PC-3 (cell line): ENCODE results near the gene SCN5A. TPM values are rescaled to one million over a fixed set of nuclear protein-coding genes. Genes with fewer than 3 reads are reported as not detected.

Source experiments
- ATAC-seq: fragments of 200-7000 bp; cut with Tn5 transposase; 2 replicates; pipeline ENCODE4 v1.9.1; 2020; ENCODE audit warnings: mild to moderate bottlenecking, moderate library complexity
- BruUV-seq: library from RNA; stranded (reverse); fragments of 400-500 nt; replicated peaks from 2 replicates; lab custom pipeline; 2021; lab: Mats Ljungman, UMichigan
- CTCF ChIA-PET: fragments of 300-600 bp; sonication (Branson Sonifier 250); formaldehyde crosslinking; loops from one replicate; lab custom pipeline; 2022; ENCODE audit warnings: antibody characterized with exemption; lab: Charles Lee
- POLR2A ChIA-PET: fragments of 300-600 bp; sonication (Branson Sonifier 250); formaldehyde crosslinking; loops from one replicate; lab custom pipeline; 2022; ENCODE audit warnings: antibody characterized with exemption; ENCODE audit not compliant: unreplicated experiment; lab: Charles Lee
- DNase-seq: peaks from one replicate; pipeline ENCODE4 v3.0.0-alpha.2; 2015
- H2AFZ ChIP-seq: fragments of 300-600 bp; sonication (generic); 2 replicates; pipeline ENCODE4 v1.6.0; 2016; ENCODE audit warnings: antibody characterized with exemption, low read length
- H3F3A ChIP-seq: fragments of 300-600 bp; sonication (generic); one replicate; pipeline ENCODE4 v1.6.0; 2017; ENCODE audit warnings: antibody characterized with exemption, low read length, control low read depth, mild to moderate bottlenecking; ENCODE audit not compliant: unreplicated experiment
- H3K27ac ChIP-seq: fragments of 300-600 bp; sonication (generic); 2 replicates; pipeline ENCODE4 v1.5.1; 2016; ENCODE audit warnings: mild to moderate bottlenecking, low read length
- H3K27me3 ChIP-seq: fragments of 300-600 bp; sonication (generic); 2 replicates; pipeline ENCODE4 v1.6.1; 2016; ENCODE audit warnings: low read length, mixed read lengths
- H3K36me3 ChIP-seq: fragments of 300-600 bp; sonication (generic); 2 replicates; pipeline ENCODE4 v1.6.1; 2016; ENCODE audit warnings: low read depth, mixed run types, low read length, mixed read lengths
- H3K4me1 ChIP-seq: fragments of 300-600 bp; sonication (generic); 2 replicates; pipeline ENCODE4 v1.5.1; 2016; ENCODE audit warnings: low read length; ENCODE audit not compliant: insufficient read depth
- H3K4me2 ChIP-seq: fragments of 300-600 bp; sonication (generic); 2 replicates; pipeline ENCODE4 v1.6.0; 2016; ENCODE audit warnings: low read length
- H3K4me3 ChIP-seq: fragments of 300-600 bp; sonication (generic); 2 replicates; pipeline ENCODE4 v1.5.1; 2016; ENCODE audit warnings: mild to moderate bottlenecking, low read length, mixed read lengths
- H3K79me2 ChIP-seq: fragments of 300-600 bp; sonication (generic); 2 replicates; pipeline ENCODE4 v1.6.1; 2017; ENCODE audit warnings: low read length, mixed read lengths
- H3K9ac ChIP-seq: fragments of 300-600 bp; sonication (generic); 2 replicates; pipeline ENCODE4 v1.6.0; 2016; ENCODE audit warnings: mild to moderate bottlenecking, low read length
- H3K9me2 ChIP-seq: fragments of 300-600 bp; sonication (generic); replicated peaks from 2 replicates; pipeline ENCODE4 v1.6.1; 2016; ENCODE audit warnings: mixed run types, low read length, mixed read lengths
- H3K9me3 ChIP-seq: fragments of 300-600 bp; sonication (generic); 2 replicates; pipeline ENCODE4 v1.6.1; 2016; ENCODE audit warnings: low read length, mixed read lengths
- H4K20me1 ChIP-seq: fragments of 300-600 bp; sonication (generic); 2 replicates; pipeline ENCODE4 v1.6.1; 2016; ENCODE audit warnings: low read length, mixed read lengths
- EZH2 ChIP-seq: fragments of 300-600 bp; sonication (generic); IDR thresholded peaks from one replicate; pipeline ENCODE4 v1.6.1; 2017; ENCODE audit warnings: antibody characterized with exemption, mild to moderate bottlenecking, low read length; ENCODE audit not compliant: unreplicated experiment
- EZH2phosphoT487 ChIP-seq: fragments of 300-600 bp; sonication (generic); IDR thresholded peaks from 2 replicates; pipeline ENCODE4 v1.6.1; 2018; ENCODE audit warnings: mild to moderate bottlenecking, antibody characterized with exemption, low read length, borderline replicate concordance
- intact Hi-C: fragments of 100-400 bp; cut with micrococcal nuclease; formaldehyde crosslinking; loops from 2 replicates; pipeline ENCODE4 v1.9.0; 2023
- total RNA-seq: library from RNA; depleted of rRNA; stranded (reverse); fragments of >200 nt; gene quantifications from 2 replicates; pipeline ENCODE4 v1.2.3, GENCODE V29; 2014
- TF ChIP-seq, protein P1 (sequence below): fragments of 300-600 bp; sonication (generic); conservative IDR thresholded peaks from 2 replicates; pipeline ENCODE4 v1.5.1; 2017; ENCODE audit warnings: antibody characterized with exemption, low read depth, mild to moderate bottlenecking, low read length

The SCN5A gene
- total RNA-seq, 1 experiment from 2014 or later, result not detected

DNA sequence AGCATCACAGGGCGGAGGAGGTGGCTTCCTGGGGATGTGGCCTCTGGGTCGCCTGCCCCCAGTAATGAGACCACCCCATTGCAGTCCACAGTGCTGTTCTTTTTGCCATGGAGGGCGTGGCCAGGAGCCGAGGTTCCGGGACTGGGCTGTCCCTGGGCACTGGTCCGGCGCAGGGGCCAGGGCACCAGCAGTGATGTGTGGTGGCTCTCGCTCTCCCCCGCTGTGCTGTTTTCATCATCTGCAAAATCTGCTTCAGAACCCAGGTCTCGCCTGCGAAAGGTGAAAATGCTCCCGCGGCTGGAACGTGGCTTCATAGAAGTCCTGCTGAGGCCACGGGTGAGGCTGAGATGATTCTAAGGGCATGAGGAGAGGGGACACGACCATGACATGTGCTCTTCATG is 45.8 kb downstream of the SCN5A start:
- POLR2A ChIA-PET, result no interaction called here
- BruUV-seq, result no TSS peak

DNA sequence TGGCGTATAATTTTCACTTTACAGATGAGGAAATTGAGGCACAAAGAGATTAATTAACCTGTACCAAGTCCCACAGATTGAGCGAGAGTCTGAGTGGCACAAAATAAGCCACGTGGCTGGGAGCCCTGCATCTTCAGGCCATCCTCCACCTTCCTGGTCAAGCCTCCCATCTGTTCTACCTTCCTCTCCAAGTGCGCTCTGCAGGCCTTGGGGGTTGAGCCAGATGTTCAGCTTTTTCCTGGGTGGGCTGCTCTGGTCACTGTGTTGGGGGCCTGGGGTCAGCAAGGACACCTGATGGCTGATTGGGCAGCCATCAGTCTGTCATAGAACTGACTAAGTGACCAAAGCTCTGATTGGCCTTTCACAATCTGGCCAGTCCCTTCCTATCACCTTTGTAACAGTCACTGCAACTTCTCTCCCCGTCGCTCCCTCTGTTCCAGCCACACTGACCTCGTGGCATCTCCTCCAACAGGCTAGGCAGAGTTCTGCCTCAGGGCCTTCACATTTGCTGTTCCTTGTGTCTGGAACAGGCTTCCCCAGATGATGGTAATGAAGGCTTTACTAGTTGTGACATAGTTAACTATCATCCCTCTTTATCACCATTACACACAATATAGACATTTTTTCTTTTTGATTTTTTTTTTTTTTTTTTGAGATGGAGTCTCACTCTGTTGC is 46.8 kb downstream of the SCN5A start:
- ATAC-seq (no peak), DNase-seq (no peak)
- Histone ChIP-seq H3F3A (no peaks in the 10 kb centered on the region), H3K27me3 (peaks cover 49% of the 10 kb centered on the region), H2AFZ (no peak overlapping the region), H3K4me3 (no peak overlapping the region), H3K9me3 (no peaks in the 10 kb centered on the region), H3K27ac (no peak overlapping the region), H3K36me3 (no peaks in the 10 kb centered on the region), H3K4me2 (no peak overlapping the region), H3K9me2 (no peaks in the 10 kb centered on the region), H3K4me1 (no peaks in the 10 kb centered on the region), H3K9ac (no peak overlapping the region), H3K79me2 (no peaks in the 10 kb centered on the region), H4K20me1 (no peaks in the 10 kb centered on the region)
- intact Hi-C loops, result no loop called here
- BruUV-seq, result no TSS peak
- TF ChIP-seq EZH2phosphoT487 (no peak), EZH2 (no peak)
- TF ChIP-seq, protein P1, sequence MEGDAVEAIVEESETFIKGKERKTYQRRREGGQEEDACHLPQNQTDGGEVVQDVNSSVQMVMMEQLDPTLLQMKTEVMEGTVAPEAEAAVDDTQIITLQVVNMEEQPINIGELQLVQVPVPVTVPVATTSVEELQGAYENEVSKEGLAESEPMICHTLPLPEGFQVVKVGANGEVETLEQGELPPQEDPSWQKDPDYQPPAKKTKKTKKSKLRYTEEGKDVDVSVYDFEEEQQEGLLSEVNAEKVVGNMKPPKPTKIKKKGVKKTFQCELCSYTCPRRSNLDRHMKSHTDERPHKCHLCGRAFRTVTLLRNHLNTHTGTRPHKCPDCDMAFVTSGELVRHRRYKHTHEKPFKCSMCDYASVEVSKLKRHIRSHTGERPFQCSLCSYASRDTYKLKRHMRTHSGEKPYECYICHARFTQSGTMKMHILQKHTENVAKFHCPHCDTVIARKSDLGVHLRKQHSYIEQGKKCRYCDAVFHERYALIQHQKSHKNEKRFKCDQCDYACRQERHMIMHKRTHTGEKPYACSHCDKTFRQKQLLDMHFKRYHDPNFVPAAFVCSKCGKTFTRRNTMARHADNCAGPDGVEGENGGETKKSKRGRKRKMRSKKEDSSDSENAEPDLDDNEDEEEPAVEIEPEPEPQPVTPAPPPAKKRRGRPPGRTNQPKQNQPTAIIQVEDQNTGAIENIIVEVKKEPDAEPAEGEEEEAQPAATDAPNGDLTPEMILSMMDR, result no peak
- ChIA-PET CTCF (no interaction called here), POLR2A (no interaction called here)

More for the DNA sequence above, 45.8 kb downstream of the SCN5A start:
- Histone ChIP-seq H3K4me1 (no peaks in the 10 kb centered on the region), H3K9me2 (no peaks in the 10 kb centered on the region), H3K9me3 (no peaks in the 10 kb centered on the region), H3K4me3 (no peak overlapping the region), H2AFZ (no peak overlapping the region), H3K27ac (no peak overlapping the region), H3K4me2 (no peak overlapping the region), H3K79me2 (no peaks in the 10 kb centered on the region), H3K9ac (no peak overlapping the region), H3F3A (no peaks in the 10 kb centered on the region), H3K27me3 (peaks cover 50% of the 10 kb centered on the region), H4K20me1 (no peaks in the 10 kb centered on the region), H3K36me3 (no peaks in the 10 kb centered on the region)
- CTCF ChIA-PET, result no interaction called here
- TF ChIP-seq EZH2phosphoT487 (no peak), EZH2 (no peak)
- TF ChIP-seq, protein P1, result no peak
- intact Hi-C loops, result no loop called here
- no peak for ATAC-seq
- no peak for DNase-seq

DNA sequence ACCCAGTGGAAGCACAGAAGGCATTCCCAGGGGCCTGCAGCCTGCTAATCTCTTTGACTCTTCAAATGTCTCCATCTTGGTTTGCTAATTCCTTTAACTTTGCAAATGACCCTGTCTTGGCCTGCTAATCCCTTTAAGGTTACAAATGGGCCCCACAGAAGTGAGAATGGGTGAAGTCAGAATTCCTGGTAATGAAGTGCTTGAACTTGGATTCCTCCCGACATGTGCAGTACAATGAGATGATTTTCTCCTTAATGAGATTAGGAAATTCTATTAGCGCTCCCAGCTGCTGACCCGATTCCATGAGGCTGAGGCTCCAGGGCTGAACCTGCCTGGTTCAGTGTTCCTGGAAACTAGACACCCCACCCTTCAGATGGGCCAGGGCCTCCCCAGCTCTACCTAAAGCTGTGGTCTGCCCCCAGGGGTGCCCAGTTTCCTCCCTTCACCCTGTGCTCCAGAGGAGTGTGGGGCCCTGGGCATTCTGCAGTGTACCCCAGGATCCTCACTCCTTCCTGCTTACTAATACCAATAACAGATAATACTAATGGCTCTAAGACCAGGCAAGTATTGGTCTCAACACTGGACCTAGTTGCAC is 47.4 kb downstream of the SCN5A start:
- ChIA-PET POLR2A (no interaction called here), CTCF (no interaction called here)
- no peaks in the 10 kb centered on the region for H3K9me2 ChIP-seq
- no peak overlapping the region for H2AFZ ChIP-seq
- no peaks in the 10 kb centered on the region for H4K20me1 ChIP-seq
- no peaks in the 10 kb centered on the region for H3K9me3 ChIP-seq
- no peak overlapping the region for H3K9ac ChIP-seq
- no peak for DNase-seq
- no peak for ATAC-seq
- H3K36me3 ChIP-seq, result no peaks in the 10 kb centered on the region
- TF ChIP-seq EZH2 (no peak), EZH2phosphoT487 (no peak)
- TF ChIP-seq, protein P1, result no peak
- no TSS peak for BruUV-seq
- intact Hi-C loops, result no loop called here
- no peak overlapping the region for H3K4me3 ChIP-seq
- H3K27me3 ChIP-seq, result peaks cover 50% of the 10 kb centered on the region
- no peak overlapping the region for H3K4me2 ChIP-seq
- no peaks in the 10 kb centered on the region for H3K4me1 ChIP-seq
- no peak overlapping the region for H3K27ac ChIP-seq
- no peaks in the 10 kb centered on the region for H3F3A ChIP-seq
- no peaks in the 10 kb centered on the region for H3K79me2 ChIP-seq
